Loucy (cell line): ENCODE results near the gene SELENOS.

Experiments used
- H2AFZ ChIP-seq: fragments of 200-600 bp; sonication (generic); 2 replicates; pipeline ENCODE4 v1.6.0; 2016; ENCODE audit warnings: antibody characterized with exemption, mild to moderate bottlenecking, low read length, moderate library complexity
- H3F3A ChIP-seq: fragments of 200-600 bp; 2 replicates; pipeline ENCODE4 v1.6.0; 2016; ENCODE audit warnings: antibody characterized with exemption, low read depth, mild to moderate bottlenecking
- H3K27me3 ChIP-seq: fragments of 200-600 bp; sonication (generic); 2 replicates; pipeline ENCODE4 v1.6.1; 2014; ENCODE audit warnings: low read length, mild to moderate bottlenecking; ENCODE audit not compliant: insufficient read depth, poor library complexity, severe bottlenecking
- H3K36me3 ChIP-seq: fragments of 200-600 bp; sonication (generic); 2 replicates; pipeline ENCODE4 v1.6.1; 2016; ENCODE audit warnings: low read length; ENCODE audit not compliant: insufficient read depth
- H3K4me1 ChIP-seq: fragments of 200-600 bp; sonication (generic); 2 replicates; pipeline ENCODE4 v1.5.1; 2014; ENCODE audit warnings: low read length, mild to moderate bottlenecking; ENCODE audit not compliant: insufficient read depth, poor library complexity, severe bottlenecking
- H3K4me2 ChIP-seq: fragments of 200-600 bp; sonication (generic); 2 replicates; pipeline ENCODE4 v1.6.0; 2014; ENCODE audit warnings: antibody characterized with exemption, low read length, low read depth, mild to moderate bottlenecking; ENCODE audit not compliant: poor library complexity, severe bottlenecking
- H3K4me3 ChIP-seq: fragments of 200-600 bp; sonication (generic); 2 replicates; pipeline ENCODE4 v1.5.1; 2014; ENCODE audit warnings: low read length, mild to moderate bottlenecking, mixed read lengths; ENCODE audit not compliant: poor library complexity, severe bottlenecking
- H3K79me2 ChIP-seq: fragments of 200-600 bp; sonication (generic); 2 replicates; pipeline ENCODE4 v1.6.1; 2014; ENCODE audit warnings: low read length; ENCODE audit not compliant: insufficient read depth
- H3K9ac ChIP-seq: fragments of 200-600 bp; sonication (generic); 2 replicates; pipeline ENCODE4 v1.6.0; 2014; ENCODE audit warnings: mild to moderate bottlenecking, low read depth, low read length, moderate library complexity; ENCODE audit not compliant: poor library complexity, severe bottlenecking
- H3K9me2 ChIP-seq: fragments of 200-600 bp; sonication (generic); replicated peaks from 2 replicates; pipeline ENCODE4 v1.6.1; 2016; ENCODE audit warnings: low read depth, low read length, mixed read lengths
- H3K9me3 ChIP-seq: fragments of 200-600 bp; sonication (generic); 2 replicates; pipeline ENCODE4 v1.6.1; 2014; ENCODE audit warnings: mild to moderate bottlenecking, antibody characterized with exemption, low read length, low read depth; ENCODE audit not compliant: insufficient read depth
- H4K20me1 ChIP-seq: fragments of 200-600 bp; sonication (generic); 2 replicates; pipeline ENCODE4 v1.6.0; 2014; ENCODE audit warnings: antibody characterized with exemption, low read length, mild to moderate bottlenecking; ENCODE audit not compliant: insufficient read depth, poor library complexity, severe bottlenecking
- CTCF ChIP-seq: fragments of 200-600 bp; sonication (generic); conservative IDR thresholded peaks from 2 replicates; pipeline ENCODE4 v1.5.1; 2014; ENCODE audit warnings: mild to moderate bottlenecking, antibody characterized with exemption, low read length
- EZH2phosphoT487 ChIP-seq: fragments of 200-600 bp; IDR thresholded peaks from 2 replicates; pipeline ENCODE4 v1.6.1; 2018; ENCODE audit warnings: antibody characterized with exemption, mild to moderate bottlenecking, moderate library complexity, borderline replicate concordance

Gene SELENOS

GRCh38 chr15:101277038-101277822 is at the start of gene SELENOS:
TSS of gene SELENOS (minus strand) at chr15:101277485. CDS start at chr15:101277417, 68 bp downstream.
- Histone ChIP-seq H3K79me2 (peaks cover 23% of the 10 kb centered on the region), H3K36me3 (peaks cover 54% of the 10 kb centered on the region; the same call in 1 of the 2 replicates), H3K4me3 (peak within 1 kb of the TSS; percentile 97), H3K4me1 (peaks cover 18% of the 10 kb centered on the region), H3K9me3 (no peaks in the 10 kb centered on the region), H3F3A (no peaks in the 10 kb centered on the region), H3K9ac (peak within 1 kb of the TSS; percentile 78), H3K9me2 (no peaks in the 10 kb centered on the region), H4K20me1 (peaks cover 18% of the 10 kb centered on the region), H3K4me2 (peak within 1 kb of the TSS; percentile 94), H3K27me3 (no peaks in the 10 kb centered on the region), H2AFZ (peak within 1 kb of the TSS; percentile 85)
- no peak for TF ChIP-seq EZH2phosphoT487
- no peak for TF ChIP-seq CTCF

GRCh38 chr15:101326462-101327146 is 49.3 kb upstream of the SELENOS start:
- no peak for TF ChIP-seq CTCF
- no peak for TF ChIP-seq EZH2phosphoT487
- H3K4me2 ChIP-seq = no peak overlapping the region
- no peaks in the 10 kb centered on the region for H4K20me1 ChIP-seq
- peaks cover 91% of the 10 kb centered on the region for H3K27me3 ChIP-seq
- no peaks in the 10 kb centered on the region for H3K4me1 ChIP-seq
- no peaks in the 10 kb centered on the region; the same call in 1 of the 2 replicates for H3K9me3 ChIP-seq
- H2AFZ ChIP-seq = no peak overlapping the region
- H3F3A ChIP-seq = no peaks in the 10 kb centered on the region
- H3K36me3 ChIP-seq = no peaks in the 10 kb centered on the region
- H3K9ac ChIP-seq = no peak overlapping the region
- H3K79me2 ChIP-seq = no peaks in the 10 kb centered on the region
- H3K4me3 ChIP-seq = no peak overlapping the region
- no peaks in the 10 kb centered on the region for H3K9me2 ChIP-seq

- Histone ChIP-seq H3K27me3 (peaks cover 91% of the 10 kb centered on the region), H3K4me1 (no peaks in the 10 kb centered on the region), H3K9me3 (no peaks in the 10 kb centered on the region; the same call in 1 of the 2 replicates), H3K79me2 (no peaks in the 10 kb centered on the region), H3K36me3 (no peaks in the 10 kb centered on the region), H3K9ac (no peak overlapping the region), H3K4me2 (no peak overlapping the region), H2AFZ (no peak overlapping the region), H3K9me2 (no peaks in the 10 kb centered on the region), H3F3A (no peaks in the 10 kb centered on the region), H4K20me1 (no peaks in the 10 kb centered on the region), H3K4me3 (no peak overlapping the region)
- TF ChIP-seq EZH2phosphoT487 (no peak), CTCF (no peak)
Measured at GRCh38 chr15:101326026-101326315, 48.7 kb upstream of the SELENOS start.
